Esophagus squamous epithelium (tissue), 5 donors: ENCODE measurements around the gene MRPS15. TPM values are rescaled to one million over a fixed set of nuclear protein-coding genes. Genes with fewer than 3 reads are reported as not detected.
"Not testable (repeated sequence)": the region's sequence is repeated elsewhere in the genome, so short reads cannot be mapped to it uniquely, and the experiment has no call there.

Source experiments
- DNase-seq: peaks from one replicate; lab custom pipeline; 2025; lab: John Stamatoyannopoulos, UW
- H3K27ac ChIP-seq, 4 donors: fragments of 200-600 bp; sonication (generic); one replicate each; pipeline ENCODE4 v1.5.1; 2016 to 2019; ENCODE audit warnings: mild to moderate bottlenecking in 1 of 4
- H3K27me3 ChIP-seq, 4 donors: fragments of 200-600 bp; sonication (generic); 1 replicate in 3 of 4; 2 replicates in 1 of 4; pipeline versions ENCODE4 v1.5.1 to v1.6.0; 2017 to 2021; ENCODE audit warnings: antibody characterized with exemption in 1 of 4
- H3K36me3 ChIP-seq, 3 donors: fragments of 200-600 bp; sonication (generic); one replicate each; pipeline ENCODE4 v1.5.1; 2016 to 2019
- H3K4me1 ChIP-seq, 3 donors: fragments of 200-600 bp; sonication (generic); one replicate each; pipeline ENCODE4 v1.5.1; 2017 to 2019
- H3K4me3 ChIP-seq, 4 donors: fragments of 200-600 bp; sonication (generic); 1 replicate in 3 of 4; 2 replicates in 1 of 4; pipeline ENCODE4 v1.5.1; 2016 to 2019; ENCODE audit warnings: mild to moderate bottlenecking in 2 of 4, moderate library complexity in 1 of 4
- H3K9me3 ChIP-seq, 3 donors: fragments of 200-600 bp; sonication (generic); one replicate each; pipeline ENCODE4 v1.5.1; 2016 to 2019
- CTCF ChIP-seq, 6 experiments: fragments of 450-650 bp in 4 of 6; fragments of 200-600 bp in 2 of 6; sonication (generic) in 2 of 6; IDR thresholded peaks; one replicate each; pipeline ENCODE4 v1.5.1; 2016 to 2019; ENCODE audit warnings: antibody characterized with exemption in 6 of 6, mild to moderate bottlenecking in 4 of 6, moderate library complexity in 4 of 6
- POLR2A ChIP-seq, 4 donors: fragments of 450-650 bp; IDR thresholded peaks; one replicate each; pipeline ENCODE4 v1.6.1; 2017; ENCODE audit warnings: antibody characterized with exemption in 4 of 4, mild to moderate bottlenecking in 4 of 4, moderate library complexity in 3 of 4
- WGBS, 2 donors: methylation state at CpG; one replicate each; pipeline ENCODE4 v1.1.5; 2018; 5-methylcytosine and 5-hydroxymethylcytosine counted together
- intact Hi-C: fragments of 100-400 bp; cut with DNase I; formaldehyde crosslinking; loops from one replicate; pipeline ENCODE4 v1.15.0; 2022
- total RNA-seq, 4 donors: library from RNA; depleted of rRNA; stranded (reverse); fragments of >200 nt; gene quantifications; one replicate each; pipeline ENCODE4 v1.1.0, GENCODE V29; 2016
- donor health status: DM: yes; HTN: yes; CAD: no.

Gene MRPS15
- 10 to 100 TPM; 49.1 to 96.4 (median 74.0) TPM for total RNA-seq

- peaks cover 4 to 39% (median 14%) of the 10 kb centered on the region in 3 donors for H3K4me1 ChIP-seq
- intact Hi-C loops = no loop called here
- DNase-seq = peak; percentile 79
- no peaks in the 10 kb centered on the region for H3K27me3 ChIP-seq
- peaks cover 9 to 34% (median 14%) of the 10 kb centered on the region in 3 donors for H3K36me3 ChIP-seq
- no peaks in the 10 kb centered on the region for H3K9me3 ChIP-seq
- H3K4me3 ChIP-seq = peak within 1 kb of the TSS; percentile 69 to 97 (median 81)
- 0 to 1% methylated on average over 28 to 43 of the region's 65 CpGs for WGBS, 2 donors
- TF ChIP-seq POLR2A (IDR thresholded peaks at IDR 0.05) (peak in 3 of 4 donors; percentile 36 to 76 (median 47)), CTCF (IDR thresholded peaks at IDR 0.05) (no peak)
- peak within 1 kb of the TSS; percentile 87 to 96 (median 91) for H3K27ac ChIP-seq
Observed at GRCh38 chr1:36463803-36464604, at the start of gene MRPS15. TSS of gene MRPS15 (minus strand) at chr1:36464384. CDS start at chr1:36464275, 109 bp downstream.

GRCh38 chr1:36512842-36513241, 48.7 kb upstream of the MRPS15 start:
- H3K9me3 ChIP-seq = no peaks in the 10 kb centered on the region
- 27 to 38% methylated on average over 1 of the region's 1 CpG for WGBS, 2 donors

GRCh38 chr1:36511804-36512798, 47.9 kb upstream of the MRPS15 start:
- DNase-seq = no peak
- intact Hi-C loops = no loop called here
- Histone ChIP-seq H3K27me3 (peaks cover 0 to 34% (median 0%) of the 10 kb centered on the region in 4 donors), H3K36me3 (no peaks in the 10 kb centered on the region), H3K4me3 (no peak overlapping the region), H3K4me1 (peaks cover 0 to 7% (median 0%) of the 10 kb centered on the region in 3 donors), H3K9me3 (no peaks in the 10 kb centered on the region), H3K27ac (peak overlapping the region in 1 of 4 donors; percentile 3)
- 45 to 51% methylated on average over 15 of the region's 15 CpGs for WGBS, 2 donors
- TF ChIP-seq POLR2A (IDR thresholded peaks at IDR 0.05) = no peak
- no peak for TF ChIP-seq CTCF (IDR thresholded peaks at IDR 0.05)

More at GRCh38 chr1:36512842-36513241, 48.7 kb upstream of the MRPS15 start:
- intact Hi-C loops = no loop called here
- Histone ChIP-seq H3K36me3 (no peaks in the 10 kb centered on the region), H3K4me3 (no peak overlapping the region), H3K27ac (peak overlapping the region in 1 of 4 donors; percentile 3), H3K4me1 (peaks cover 0 to 7% (median 0%) of the 10 kb centered on the region in 3 donors), H3K27me3 (peaks cover 0 to 27% (median 0%) of the 10 kb centered on the region in 4 donors)
- no peak for DNase-seq
- TF ChIP-seq POLR2A (IDR thresholded peaks at IDR 0.05) (no peak), CTCF (IDR thresholded peaks at IDR 0.05) (no peak)

GRCh38 chr1:36511220-36511619, 47.0 kb upstream of the MRPS15 start:
- peaks cover 0 to 43% (median 0%) of the 10 kb centered on the region in 4 donors for H3K27me3 ChIP-seq
- H3K36me3 ChIP-seq, intact Hi-C loops, DNase-seq, H3K27ac ChIP-seq, H3K9me3 ChIP-seq, H3K4me3 ChIP-seq, H3K4me1 ChIP-seq: not testable (repeated sequence)
- WGBS, 2 donors = 90 to 95% methylated on average over 1 to 2 of the region's 2 CpGs

- H3K4me3 ChIP-seq = no peak overlapping the region
- TF ChIP-seq CTCF (IDR thresholded peaks at IDR 0.05) (no peak), POLR2A (IDR thresholded peaks at IDR 0.05) (no peak)
- H3K27me3 ChIP-seq = peaks cover 0 to 51% (median 0%) of the 10 kb centered on the region in 4 donors
- H3K4me1 ChIP-seq = peaks cover 0 to 7% (median 0%) of the 10 kb centered on the region in 3 donors
- H3K27ac ChIP-seq = no peak overlapping the region
- H3K36me3 ChIP-seq = no peaks in the 10 kb centered on the region
- no peak for DNase-seq
- no peaks in the 10 kb centered on the region for H3K9me3 ChIP-seq
- intact Hi-C loops = no loop called here
- 76 to 86% methylated on average over 3 to 7 of the region's 7 CpGs for WGBS, 2 donors
Observed at GRCh38 chr1:36510418-36510817, 46.2 kb upstream of the MRPS15 start.
